SIG-M5 (cell line): Measurements from ENCODE around the gene PLEKHM2.

Experiments
- DNase-seq: peaks from one replicate; lab custom pipeline; 2025; lab: John Stamatoyannopoulos, UW

PLEKHM2 gene

DNA sequence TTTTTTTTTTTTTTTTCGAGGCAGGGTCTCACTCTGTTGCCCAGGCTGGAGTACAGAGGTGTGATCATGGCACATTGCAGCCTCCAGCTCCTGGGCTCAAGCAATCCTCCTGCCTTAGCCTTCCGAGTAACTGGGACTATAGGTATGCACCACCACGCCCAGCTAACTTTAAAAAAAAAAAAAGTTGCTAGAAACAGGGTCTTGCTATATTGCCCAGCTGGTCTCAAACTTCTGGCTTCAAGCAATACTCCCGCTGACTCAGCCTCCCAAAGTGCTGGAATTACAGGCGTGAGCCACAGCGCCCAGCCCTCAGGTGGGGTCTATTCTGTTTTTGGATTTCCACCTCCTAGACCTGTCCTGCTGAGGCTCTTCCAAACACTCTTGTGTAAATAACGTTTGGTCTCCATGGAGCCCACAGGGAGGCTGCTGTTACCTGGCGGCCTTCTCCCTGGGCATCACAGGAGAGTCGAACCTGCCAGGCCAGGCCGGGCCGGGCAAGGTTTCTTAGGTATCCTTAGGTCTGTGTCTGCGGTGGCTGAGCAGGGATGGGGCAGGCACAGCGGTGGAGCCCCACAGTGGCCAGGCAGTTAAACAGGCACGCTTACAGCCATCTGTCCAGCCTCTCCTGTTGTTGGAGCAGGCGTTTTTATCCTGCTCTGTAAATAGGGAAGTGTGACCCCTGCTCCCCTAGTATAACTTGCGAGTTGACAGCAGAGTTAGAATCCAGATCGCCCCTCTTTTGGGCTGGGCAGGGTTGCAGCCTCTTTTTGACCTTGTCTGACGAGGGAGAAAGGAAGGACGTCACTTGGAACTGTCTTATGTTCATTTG lies 18.8 kb downstream of the PLEKHM2 start:
- no peak for DNase-seq

GRCh38 chr1:15703562-15703961 lies 19.4 kb downstream of the PLEKHM2 start:
- DNase-seq, result no peak

GRCh38 chr1:15704526-15705183 lies 20.5 kb downstream of the PLEKHM2 start:
- DNase-seq, result no peak

DNA sequence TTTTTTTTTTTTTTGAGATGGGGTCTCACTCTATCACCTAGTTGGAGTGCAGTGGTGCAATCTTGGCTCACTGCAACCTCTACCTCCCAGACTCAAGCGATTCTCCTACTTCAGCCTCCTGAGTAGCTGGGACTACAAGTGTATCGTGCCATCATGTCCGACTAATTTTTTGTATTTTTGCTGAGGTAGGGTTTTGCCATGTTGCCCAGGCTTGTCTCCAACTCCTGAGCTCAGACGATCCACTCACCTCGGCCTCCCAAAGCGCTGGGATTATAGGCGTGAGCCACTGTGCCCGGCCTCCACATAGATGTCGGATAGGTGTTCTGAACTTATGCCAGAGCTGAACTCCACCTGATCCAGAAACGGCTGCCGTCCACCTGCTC lies 21.1 kb downstream of the PLEKHM2 start:
- no peak for DNase-seq

DNA sequence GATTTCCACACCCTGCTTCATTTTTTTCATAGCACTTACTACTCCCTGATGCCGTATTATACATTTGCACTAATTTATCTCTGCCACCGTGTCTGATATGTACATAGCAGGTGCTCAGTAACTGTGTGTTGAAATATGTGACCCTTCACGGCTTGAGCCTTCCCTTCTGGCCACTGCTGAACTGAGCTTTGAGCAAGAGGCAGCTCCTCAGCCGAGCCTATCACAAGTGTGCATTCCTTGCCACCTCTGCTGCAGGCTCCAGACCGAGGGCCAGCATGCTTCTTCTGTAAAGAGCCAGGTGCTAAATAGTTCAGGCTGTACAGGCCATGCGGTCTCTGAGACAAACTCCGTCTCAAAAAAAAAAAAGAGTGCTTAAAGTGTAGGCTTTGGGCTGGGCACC lies 22.6 kb downstream of the PLEKHM2 start:
- DNase-seq, result no peak

GRCh38 chr1:15707239-15707925 lies 23.3 kb downstream of the PLEKHM2 start:
- no peak for DNase-seq

DNA sequence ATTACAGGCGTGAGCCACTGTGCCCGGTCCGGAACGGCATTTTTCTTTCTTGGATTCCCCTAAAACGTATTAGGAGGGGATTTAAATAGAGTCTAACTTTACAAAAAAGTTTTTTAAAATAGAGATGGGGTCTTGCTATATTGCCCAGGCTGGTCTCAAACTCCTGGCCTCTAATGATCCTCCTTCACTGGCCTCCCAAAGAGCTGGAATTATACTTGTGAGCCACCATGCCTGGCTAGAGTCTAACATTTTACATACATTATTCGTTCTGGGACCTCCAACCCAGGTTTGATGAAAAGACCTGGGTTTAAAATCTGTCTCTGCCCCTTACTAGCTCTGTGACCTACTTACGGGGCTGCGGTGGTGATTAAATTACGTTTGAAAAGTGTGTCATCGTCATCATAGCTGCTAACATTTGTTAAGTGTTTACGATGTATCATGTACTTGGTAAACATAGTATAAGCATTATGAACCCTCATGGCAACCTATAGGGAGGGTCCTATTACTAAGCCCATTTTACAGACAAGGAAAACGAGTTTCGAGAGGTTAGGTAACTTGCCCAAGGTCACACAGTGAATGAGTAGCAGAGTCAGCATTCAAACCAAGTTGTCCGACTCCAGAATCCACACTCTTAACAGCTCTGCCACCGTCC lies 24.5 kb downstream of the PLEKHM2 start:
- no peak for DNase-seq

DNA sequence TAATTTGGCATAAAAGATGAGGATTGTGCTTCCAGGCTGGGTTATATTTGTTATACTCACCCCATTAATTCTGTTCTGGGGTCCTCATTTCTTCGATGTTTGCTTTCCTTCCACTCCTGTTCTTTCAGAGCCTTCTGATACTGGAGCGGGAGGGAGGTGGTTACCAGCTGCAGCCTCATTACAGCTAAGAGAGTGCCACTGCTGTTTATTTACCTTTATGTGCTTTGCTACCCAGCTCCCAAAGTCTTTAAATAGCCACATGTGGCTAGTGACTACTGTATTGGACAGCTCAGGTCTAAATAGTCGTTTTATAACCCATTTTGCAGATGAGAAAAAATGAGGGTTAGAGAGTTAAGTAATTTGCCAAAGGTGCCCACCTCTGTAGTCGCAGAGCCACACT lies 25.1 kb downstream of the PLEKHM2 start:
- DNase-seq, result no peak

DNA sequence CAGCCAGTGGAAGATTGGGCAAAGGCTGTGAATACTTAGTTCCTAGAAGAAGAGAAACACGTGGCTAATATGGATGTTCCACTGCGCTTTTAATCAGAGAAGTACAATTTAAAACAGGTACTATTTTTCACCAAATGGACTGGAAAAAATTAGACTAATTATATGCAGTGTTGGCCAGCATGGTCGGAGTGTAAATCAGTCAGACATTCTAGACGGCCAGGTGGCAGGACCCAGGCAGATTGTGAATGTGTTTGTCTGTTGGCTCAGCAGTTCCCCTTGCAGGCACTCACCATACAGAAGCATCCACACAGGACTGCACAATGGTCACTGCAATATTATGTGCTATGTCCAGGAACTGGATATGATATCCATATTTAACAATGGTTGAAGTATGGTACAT lies 28.0 kb downstream of the PLEKHM2 start:
- DNase-seq, result no peak

DNA sequence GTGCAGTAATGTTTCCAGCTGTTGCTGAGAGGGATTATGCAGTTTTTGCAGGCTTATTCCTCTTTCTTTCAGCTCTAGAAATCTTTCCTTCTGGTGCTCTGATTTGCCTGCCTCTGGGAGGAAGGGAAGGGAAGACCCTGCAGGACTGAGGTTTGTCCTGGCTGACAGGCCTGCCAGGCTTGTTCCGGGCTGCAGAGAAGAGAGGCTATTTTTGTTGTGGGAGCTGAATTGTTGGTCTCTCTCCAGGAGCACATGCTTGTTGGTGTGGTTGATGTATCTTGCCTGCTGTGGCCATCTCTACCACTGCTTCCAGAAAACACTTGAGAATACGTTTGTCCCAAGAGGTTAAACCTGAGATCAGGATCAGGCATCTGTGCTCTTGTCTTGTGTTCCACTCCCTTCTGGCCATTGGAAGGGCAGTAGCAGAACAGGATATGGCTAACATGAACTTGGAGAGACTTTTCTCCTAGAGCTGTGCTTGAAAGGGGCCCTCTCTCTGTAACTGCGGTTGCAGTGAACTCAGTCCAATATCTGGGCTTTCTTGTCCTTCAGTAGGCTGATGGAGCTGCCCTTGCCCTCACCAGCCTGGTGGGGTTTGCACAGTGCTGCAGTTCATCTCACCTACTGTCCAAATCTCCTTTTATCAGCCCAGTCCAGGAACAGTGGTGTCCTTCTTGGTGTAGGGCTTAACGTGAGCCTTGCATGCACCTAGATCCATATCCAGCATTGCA lies 30.5 kb downstream of the PLEKHM2 start:
- DNase-seq, result no peak

- no peak for DNase-seq
These were observed 33.5 kb downstream of the PLEKHM2 start for GRCh38 chr1:15717418-15718125.

DNA sequence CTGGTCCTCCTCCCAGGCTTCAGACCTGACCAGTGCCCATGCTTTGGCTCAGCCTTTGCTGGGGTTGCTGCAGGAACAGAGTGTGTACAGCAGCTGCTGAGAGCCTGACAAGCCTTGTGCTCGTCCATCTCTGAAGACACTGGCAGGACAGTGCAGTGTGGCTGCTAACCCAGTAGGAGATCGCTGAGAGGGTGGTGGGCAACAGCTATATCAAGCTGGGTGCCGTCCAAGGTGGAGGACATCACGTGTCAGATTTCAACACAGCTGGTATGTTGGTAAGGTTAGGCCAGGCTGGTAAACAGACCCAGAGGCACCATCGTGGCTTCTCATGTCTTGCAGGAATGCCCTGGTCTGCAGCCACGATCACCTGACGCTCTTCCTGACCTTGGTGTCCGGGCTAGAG lies 34.1 kb downstream of the PLEKHM2 start:
- DNase-seq, result no peak

GRCh38 chr1:15719381-15720120 lies 35.4 kb downstream of the PLEKHM2 start:
- no peak for DNase-seq

GRCh38 chr1:15720861-15721260 lies 36.7 kb downstream of the PLEKHM2 start:
- DNase-seq, result no peak

GRCh38 chr1:15722411-15722810 lies 38.3 kb downstream of the PLEKHM2 start:
- DNase-seq, result no peak

DNA sequence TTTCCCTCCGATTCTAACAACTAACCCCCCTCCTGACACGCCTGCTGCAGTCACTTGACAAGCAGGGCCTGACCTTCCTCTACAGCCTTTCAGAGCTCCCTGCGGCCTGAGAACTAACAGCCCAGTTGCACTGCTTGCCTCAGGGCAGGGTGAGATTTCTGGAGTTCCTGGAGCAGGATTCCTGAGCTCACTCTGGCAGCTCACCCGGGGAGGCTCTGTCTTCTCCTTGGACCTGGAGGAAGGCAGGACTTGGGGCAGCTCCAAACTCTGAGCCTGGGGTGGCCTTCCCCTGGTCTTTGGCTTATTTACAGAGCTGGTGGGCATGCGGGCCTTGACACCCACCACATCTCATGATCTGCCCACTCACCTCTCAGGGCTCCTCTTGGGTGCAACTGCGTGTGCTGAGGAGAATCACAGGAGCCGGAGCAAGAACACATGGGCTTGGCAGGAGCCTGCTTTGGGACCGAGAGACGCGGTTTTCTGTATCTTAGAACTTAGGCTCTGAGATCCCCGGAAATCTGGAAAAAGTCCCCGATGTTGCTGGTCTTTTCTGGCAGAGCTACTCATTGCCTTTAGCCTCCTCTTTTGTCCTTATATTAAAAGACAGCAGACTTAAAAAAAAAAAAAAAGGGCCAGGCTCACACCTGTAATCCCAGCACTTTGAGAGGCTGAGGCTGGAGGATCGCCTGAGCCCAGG lies 38.9 kb downstream of the PLEKHM2 start:
- no peak for DNase-seq

GRCh38 chr1:15723631-15724246 lies 39.6 kb downstream of the PLEKHM2 start:
- no peak for DNase-seq

GRCh38 chr1:15724949-15725880 lies 41.1 kb downstream of the PLEKHM2 start:
- DNase-seq, result no peak
